K562 (cell line): ENCODE measurements around the gene RAI2. TPM values are rescaled to one million over a fixed set of nuclear protein-coding genes. Genes with fewer than 3 reads are reported as not detected.

ENCODE experiments used
- ATAC-seq: fragments of 200-7000 bp; cut with Tn5 transposase; 3 replicates; pipeline ENCODE4 v1.9.1; 2020; ENCODE audit warnings: moderate library complexity
- BruUV-seq: library from RNA; stranded (reverse); fragments of 400-500 nt; replicated peaks from 2 replicates; lab custom pipeline; 2021; lab: Mats Ljungman, UMichigan
- CTCF ChIA-PET: fragments of 300-600 bp; formaldehyde crosslinking; extraction: SDS; loops from one replicate; lab custom pipeline; 2021; ENCODE audit warnings: low intra/inter-chr PET ratio; lab: Yijun Ruan, JAX
- POLR2A ChIA-PET: fragments of 300-600, 350-650 bp; sonication (Branson Sonifier 250); formaldehyde crosslinking; extraction: SDS; loops from one replicate; lab custom pipeline; 2021; ENCODE audit warnings: antibody characterized with exemption, inconsistent platforms; lab: Yijun Ruan, JAX
- DNase-seq, 4 experiments: peaks; one replicate each; pipeline versions ENCODE4 v3.0.0 to v3.0.0-alpha.2; 2011 to 2018; ENCODE audit warnings: low spot score in 3 of 4, mixed read lengths in 3 of 4; ENCODE audit errors: extremely low read depth in 1 of 4
- FAIRE-seq: peaks from 2 replicates; lab custom pipeline; 2011; peaks lifted over from hg19 to GRCh38; lab: Jason Lieb, UNC
- H2AFZ ChIP-seq: 2 replicates; pipeline ENCODE4 v1.6.0; 2011; ENCODE audit warnings: low read depth, low read length, control low read depth, inconsistent platforms
- H3K27ac ChIP-seq: fragments of 200-600 bp; 3 replicates; pipeline ENCODE4 v1.8.0; 2011; ENCODE audit warnings: low read depth, mild to moderate bottlenecking, control low read depth, inconsistent platforms, low read length, moderate library complexity, mixed read lengths; ENCODE audit errors: extremely low read depth
- H3K27me3 ChIP-seq, 2 experiments: fragments of 300-600 bp in 1 of 2; 2 replicates in 1 of 2; 3 replicates in 1 of 2; pipeline versions ENCODE4 v1.6.0 to v1.8.0; 2011; ENCODE audit warnings: inconsistent platforms in 2 of 2, low read length in 2 of 2, mild to moderate bottlenecking in 1 of 2, mixed read lengths in 1 of 2, moderate library complexity in 1 of 2; ENCODE audit not compliant: control insufficient read depth in 2 of 2, insufficient read depth in 2 of 2
- H3K36me3 ChIP-seq: fragments of 300-600 bp; 3 replicates; pipeline ENCODE4 v1.8.0; 2011; ENCODE audit warnings: mild to moderate bottlenecking, low read length, inconsistent platforms; ENCODE audit not compliant: control insufficient read depth, insufficient read depth
- H3K4me1 ChIP-seq, 2 experiments: fragments of 200-600 bp in 1 of 2; replicated peaks in 1 of 2; 2 replicates in 1 of 2; 3 replicates in 1 of 2; pipeline versions ENCODE4 v1.5.1 to v1.8.0; 2011; ENCODE audit warnings: inconsistent platforms in 2 of 2, low read length in 2 of 2, mild to moderate bottlenecking in 1 of 2, mixed read lengths in 1 of 2, moderate library complexity in 1 of 2; ENCODE audit not compliant: control insufficient read depth in 2 of 2, insufficient read depth in 2 of 2
- H3K4me2 ChIP-seq: 2 replicates; pipeline ENCODE4 v1.6.1; 2011; ENCODE audit warnings: low read length, control low read depth, inconsistent platforms, mixed read lengths; ENCODE audit not compliant: insufficient read depth
- H3K4me3 ChIP-seq: fragments of 200-600 bp; sonication (generic), shearing (Covaris generic); 2 replicates; pipeline ENCODE4 v1.5.1; 2016; ENCODE audit warnings: control low read depth, inconsistent platforms
- H3K79me2 ChIP-seq: fragments of 200-600 bp; 3 replicates; pipeline ENCODE4 v1.8.0; 2011; ENCODE audit warnings: low read length, inconsistent platforms; ENCODE audit not compliant: control insufficient read depth, insufficient read depth
- H3K9ac ChIP-seq, 2 experiments: 2 replicates each; pipeline versions ENCODE4 v1.6.0 to v1.6.1; 2011; ENCODE audit warnings: low read depth in 2 of 2, low read length in 2 of 2, control low read depth in 1 of 2, inconsistent platforms in 1 of 2, mild to moderate bottlenecking in 1 of 2, mixed read lengths in 1 of 2; ENCODE audit not compliant: insufficient read depth in 1 of 2
- H3K9me1 ChIP-seq: one replicate; pipeline ENCODE4 v1.6.0; 2011; ENCODE audit warnings: inconsistent platforms, mild to moderate bottlenecking, low read length, moderate library complexity; ENCODE audit not compliant: control insufficient read depth, insufficient read depth
- H3K9me3 ChIP-seq: replicated peaks from 2 replicates; pipeline ENCODE4 v1.5.1; 2011; ENCODE audit warnings: low read depth, low read length, inconsistent platforms; ENCODE audit not compliant: control insufficient read depth, insufficient read depth
- H4K20me1 ChIP-seq: replicated peaks from 2 replicates; pipeline ENCODE4 v1.6.1; 2011; ENCODE audit warnings: low read length, inconsistent platforms, mixed read lengths; ENCODE audit not compliant: control insufficient read depth, insufficient read depth
- CTCF ChIP-seq, 3 experiments: IDR thresholded peaks in 2 of 3; conservative IDR thresholded peaks in 1 of 3; 2 replicates each; pipeline ENCODE4 v1.5.1; 2011 to 2012; ENCODE audit warnings: low read length in 3 of 3, mild to moderate bottlenecking in 3 of 3, control low read depth in 2 of 3, improper control_type of control experiment in 1 of 3, inconsistent platforms in 1 of 3, low read depth in 1 of 3, mixed read lengths in 1 of 3, moderate library complexity in 1 of 3; ENCODE audit not compliant: insufficient read depth in 2 of 3
- MYNN ChIP-seq, 2 experiments: sonication (generic); formaldehyde crosslinking in 1 of 2; IDR thresholded peaks; 2 replicates each; pipeline versions ENCODE4 v1.5.0 to v1.6.1; 2016 to 2020; ENCODE audit warnings: antibody characterized with exemption in 1 of 2, missing genetic modification reagents in 1 of 2
- SIN3A ChIP-seq, 2 experiments: fragments of 150-350 bp in 1 of 2; IDR thresholded peaks; 2 replicates each; pipeline ENCODE4 v1.6.1; 2011 to 2016; ENCODE audit warnings: borderline replicate concordance in 2 of 2, low read depth in 2 of 2, low read length in 2 of 2, mild to moderate bottlenecking in 2 of 2, moderate library complexity in 2 of 2; ENCODE audit not compliant: control insufficient read depth in 1 of 2
- WGBS: fragments of 100-300 bp; shearing (Covaris generic); methylation state at CpG from one replicate; pipeline ENCODE4 v1.1.6; 2016; ENCODE audit warnings: low coverage, mixed read lengths; ENCODE audit not compliant: insufficient coverage; ENCODE audit errors: missing lambda C conversion rate; 5-methylcytosine and 5-hydroxymethylcytosine counted together
- in situ Hi-C: fragments of 300-500 bp; cut with MboI; formaldehyde crosslinking; loops from 4 replicates; pipeline ENCODE4 v1.15.0; 2018; ENCODE audit warnings: inconsistent platforms, mixed read lengths
- intact Hi-C: fragments of 100-400 bp; cut with micrococcal nuclease; formaldehyde crosslinking; loops from 2 replicates; pipeline ENCODE4 v1.14.2; 2022
- polyA plus RNA-seq, 8 experiments: library from polyadenylated mRNA; depleted of rRNA in 4 of 8; stranded (reverse) in 5 of 8; unstranded in 3 of 8; fragments of >200 nt; fragmentation: Nextera tagmentation in 2 of 8; fragmentation: Illumina TruSeq in 1 of 8; extraction: Ambion mirVana in 2 of 8; extraction: Trizol in 1 of 8; gene quantifications; 2 replicates each; pipeline versions ENCODE4 v1.2.1 to v1.2.3, GENCODE V29; 2011 to 2014; ENCODE audit warnings: inconsistent platforms in 1 of 8, missing spikeins in 1 of 8
- total RNA-seq, 7 experiments: library from RNA; depleted of rRNA in 6 of 7; stranded (reverse); fragments of >200 nt in 6 of 7; fragmentation: Illumina TruSeq in 2 of 7; extraction: Trizol in 2 of 7; gene quantifications; 2 replicates each; pipeline versions ENCODE4 v1.2.1 to v1.2.3, GENCODE V29; 2011 to 2021; ENCODE audit warnings: low replicate concordance in 1 of 7
- TF ChIP-seq, protein P1 (sequence below): IDR thresholded peaks from 3 replicates; pipeline ENCODE4 v1.6.1; 2011; ENCODE audit warnings: borderline replicate concordance, mild to moderate bottlenecking, moderate library complexity; ENCODE audit not compliant: insufficient read length; ENCODE audit errors: extremely low read depth

The RAI2 gene
- total and polyA plus RNA-seq, 9 of the 15 experiments (the other 6 are each of a cell fraction or from before 2014, with no cell fraction given) = not detected

- TF ChIP-seq SIN3A (IDR thresholded peaks at IDR 0.05; ENCODE audit: borderline replicate concordance in 2 of 2, control insufficient read depth in 1 of 2, low read depth in 2 of 2, low read length in 2 of 2) = no peak
- TF ChIP-seq, protein P1, sequence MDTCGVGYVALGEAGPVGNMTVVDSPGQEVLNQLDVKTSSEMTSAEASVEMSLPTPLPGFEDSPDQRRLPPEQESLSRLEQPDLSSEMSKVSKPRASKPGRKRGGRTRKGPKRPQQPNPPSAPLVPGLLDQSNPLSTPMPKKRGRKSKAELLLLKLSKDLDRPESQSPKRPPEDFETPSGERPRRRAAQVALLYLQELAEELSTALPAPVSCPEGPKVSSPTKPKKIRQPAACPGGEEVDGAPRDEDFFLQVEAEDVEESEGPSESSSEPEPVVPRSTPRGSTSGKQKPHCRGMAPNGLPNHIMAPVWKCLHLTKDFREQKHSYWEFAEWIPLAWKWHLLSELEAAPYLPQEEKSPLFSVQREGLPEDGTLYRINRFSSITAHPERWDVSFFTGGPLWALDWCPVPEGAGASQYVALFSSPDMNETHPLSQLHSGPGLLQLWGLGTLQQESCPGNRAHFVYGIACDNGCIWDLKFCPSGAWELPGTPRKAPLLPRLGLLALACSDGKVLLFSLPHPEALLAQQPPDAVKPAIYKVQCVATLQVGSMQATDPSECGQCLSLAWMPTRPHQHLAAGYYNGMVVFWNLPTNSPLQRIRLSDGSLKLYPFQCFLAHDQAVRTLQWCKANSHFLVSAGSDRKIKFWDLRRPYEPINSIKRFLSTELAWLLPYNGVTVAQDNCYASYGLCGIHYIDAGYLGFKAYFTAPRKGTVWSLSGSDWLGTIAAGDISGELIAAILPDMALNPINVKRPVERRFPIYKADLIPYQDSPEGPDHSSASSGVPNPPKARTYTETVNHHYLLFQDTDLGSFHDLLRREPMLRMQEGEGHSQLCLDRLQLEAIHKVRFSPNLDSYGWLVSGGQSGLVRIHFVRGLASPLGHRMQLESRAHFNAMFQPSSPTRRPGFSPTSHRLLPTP = no peak
- TF ChIP-seq, all 486 proteins: peak for 0
Observed at GRCh38 chrX:17809273-17809672, 51.8 kb downstream of the RAI2 start (continued).

DNA sequence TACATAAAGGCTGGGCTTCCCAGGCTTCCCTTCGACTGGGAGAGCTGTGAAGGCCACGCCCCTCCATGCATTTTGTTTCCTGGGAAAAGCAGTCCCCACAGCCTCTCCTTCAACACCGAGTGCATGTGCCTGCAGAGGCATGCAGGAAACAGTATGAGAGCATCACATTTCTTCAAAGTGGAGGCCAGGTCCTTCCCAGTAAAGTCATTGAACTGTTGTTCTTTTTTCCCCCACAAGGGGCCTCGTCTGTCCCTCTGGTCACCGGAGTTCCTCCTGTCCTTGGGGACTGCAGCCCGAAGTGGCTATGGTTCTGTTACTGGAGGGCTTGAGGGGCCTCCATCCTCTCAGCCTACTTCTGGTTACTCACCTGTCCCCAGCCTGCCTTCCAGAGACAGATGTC lies 56.0 kb downstream of the RAI2 start:
- H3K79me2 ChIP-seq = no peaks in the 10 kb centered on the region
- H3K27me3 ChIP-seq = 0 out of 5 replicates have a peak, but pooled peaks cover 0 to 6% of the 10 kb centered on the region in 2 experiments
- no peak overlapping the region for H3K4me3 ChIP-seq
- H3K36me3 ChIP-seq = no peaks in the 10 kb centered on the region
- no peak for FAIRE-seq
- no peak overlapping the region for H2AFZ ChIP-seq
- CTCF ChIA-PET = no interaction called here
- H3K9me1 ChIP-seq = no peaks in the 10 kb centered on the region
- DNase-seq = peak; percentile 4 to 21 (median 12)
- H3K4me1 ChIP-seq = no peaks in the 10 kb centered on the region
- POLR2A ChIA-PET = interaction anchor here (0.6 kb wide), 1 partner anchor 61 kb away, joined by 3 read pairs; no protein-coding TSS in a partner anchor
- 0% methylated on average over 6 of the region's 6 CpGs for WGBS
- H4K20me1 ChIP-seq = no peaks in the 10 kb centered on the region
- in situ Hi-C loops (no loop called here), intact Hi-C loops (no loop called here)
- BruUV-seq = no TSS peak
- ATAC-seq = peak; percentile 65; the same call in 2 of the 3 replicates
- H3K9ac ChIP-seq = no peak overlapping the region
- H3K4me2 ChIP-seq = no peak overlapping the region
- TF ChIP-seq MYNN (IDR thresholded peaks at IDR 0.05) (no peak), MYNN (CRISPR knock-in tag; IDR thresholded peaks at IDR 0.05) (no peak), CTCF (IDR thresholded peaks at IDR 0.05 in 2 of 3, conservative IDR thresholded peaks at IDR 0.05 in 1 of 3; ENCODE audit: insufficient read depth in 2 of 3, low read depth in 1 of 3, low read length in 3 of 3) (peak in 2 of 3 experiments; percentile 18 to 23; a peak in 1 of 6 replicates)
- no peak overlapping the region for H3K27ac ChIP-seq
- no peaks in the 10 kb centered on the region for H3K9me3 ChIP-seq
